Parathyroid adenoma (tissue), 2 donors: ENCODE data around the gene SETD1B.

ENCODE experiments used
- H2AFZ ChIP-seq: fragments of 300-600 bp; sonication (generic); one replicate; pipeline ENCODE4 v1.7.0; 2017; ENCODE audit warnings: antibody characterized with exemption, mild to moderate bottlenecking
- H3K27ac ChIP-seq: fragments of 300-600 bp; sonication (generic); one replicate; pipeline ENCODE4 v1.7.0; 2017
- H3K27me3 ChIP-seq: fragments of 300-600 bp; sonication (generic); one replicate; pipeline ENCODE4 v1.7.0; 2017; ENCODE audit warnings: low read length; ENCODE audit not compliant: control insufficient read depth, insufficient read depth
- H3K36me3 ChIP-seq: fragments of 300-600 bp; sonication (generic); one replicate; pipeline ENCODE4 v1.7.0; 2017; ENCODE audit warnings: low read length; ENCODE audit not compliant: control insufficient read depth, insufficient read depth
- H3K4me1 ChIP-seq: fragments of 300-600 bp; sonication (generic); one replicate; pipeline ENCODE4 v1.7.0; 2017; ENCODE audit warnings: control low read depth
- H3K4me2 ChIP-seq: fragments of 300-600 bp; sonication (generic); one replicate; pipeline ENCODE4 v1.7.0; 2017; ENCODE audit warnings: low read length
- H3K4me3 ChIP-seq: fragments of 300-600 bp; sonication (generic); one replicate; pipeline ENCODE4 v1.7.0; 2017; ENCODE audit warnings: low read depth, low read length
- H3K79me2 ChIP-seq: fragments of 300-600 bp; sonication (generic); one replicate; pipeline ENCODE4 v1.7.0; 2017; ENCODE audit warnings: control low read depth
- H3K9ac ChIP-seq: fragments of 300-600 bp; sonication (generic); one replicate; pipeline ENCODE4 v1.7.0; 2017; ENCODE audit warnings: mild to moderate bottlenecking
- H3K9me3 ChIP-seq: fragments of 300-600 bp; sonication (generic); one replicate; pipeline ENCODE4 v1.7.0; 2017; ENCODE audit warnings: low read length; ENCODE audit not compliant: control insufficient read depth
- TF ChIP-seq, protein P1 (sequence below): fragments of 300-600 bp; sonication (generic); IDR thresholded peaks from one replicate; pipeline ENCODE4 v1.7.0; 2017; ENCODE audit warnings: antibody characterized with exemption, mild to moderate bottlenecking
- donor health status: primary hyperparathyroidism.

SETD1B gene

DNA sequence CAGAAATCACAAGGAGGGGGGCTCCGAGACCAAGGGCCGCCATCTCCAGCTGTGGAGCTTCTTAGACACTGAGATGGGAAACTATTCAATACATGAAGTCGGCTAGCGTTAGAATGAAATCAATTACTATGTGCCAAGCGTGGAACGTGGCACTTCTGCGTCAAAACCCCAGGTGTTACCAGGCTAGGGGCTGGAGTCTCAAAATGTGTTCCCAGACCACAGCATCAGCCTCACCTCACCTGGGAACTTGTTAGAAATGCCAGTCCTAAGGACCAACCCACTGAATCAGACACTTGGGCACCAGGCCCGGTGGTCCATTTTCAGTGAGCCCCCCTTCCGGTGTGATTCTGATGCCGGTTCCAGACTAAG is 5.0 kb upstream of the SETD1B start:
- peak overlapping the region; percentile 54 for H3K4me3 ChIP-seq
- peaks cover 16% of the 10 kb centered on the region for H3K79me2 ChIP-seq
- peak overlapping the region; percentile 89 for H3K4me2 ChIP-seq
- H3K9ac ChIP-seq: peak overlapping the region; percentile 0
- H3K27ac ChIP-seq: peak overlapping the region; percentile 100
- no peaks in the 10 kb centered on the region for H3K27me3 ChIP-seq
- TF ChIP-seq, protein P1, sequence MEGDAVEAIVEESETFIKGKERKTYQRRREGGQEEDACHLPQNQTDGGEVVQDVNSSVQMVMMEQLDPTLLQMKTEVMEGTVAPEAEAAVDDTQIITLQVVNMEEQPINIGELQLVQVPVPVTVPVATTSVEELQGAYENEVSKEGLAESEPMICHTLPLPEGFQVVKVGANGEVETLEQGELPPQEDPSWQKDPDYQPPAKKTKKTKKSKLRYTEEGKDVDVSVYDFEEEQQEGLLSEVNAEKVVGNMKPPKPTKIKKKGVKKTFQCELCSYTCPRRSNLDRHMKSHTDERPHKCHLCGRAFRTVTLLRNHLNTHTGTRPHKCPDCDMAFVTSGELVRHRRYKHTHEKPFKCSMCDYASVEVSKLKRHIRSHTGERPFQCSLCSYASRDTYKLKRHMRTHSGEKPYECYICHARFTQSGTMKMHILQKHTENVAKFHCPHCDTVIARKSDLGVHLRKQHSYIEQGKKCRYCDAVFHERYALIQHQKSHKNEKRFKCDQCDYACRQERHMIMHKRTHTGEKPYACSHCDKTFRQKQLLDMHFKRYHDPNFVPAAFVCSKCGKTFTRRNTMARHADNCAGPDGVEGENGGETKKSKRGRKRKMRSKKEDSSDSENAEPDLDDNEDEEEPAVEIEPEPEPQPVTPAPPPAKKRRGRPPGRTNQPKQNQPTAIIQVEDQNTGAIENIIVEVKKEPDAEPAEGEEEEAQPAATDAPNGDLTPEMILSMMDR: no peak
- no peaks in the 10 kb centered on the region for H3K9me3 ChIP-seq
- no peak overlapping the region for H2AFZ ChIP-seq
- no peaks in the 10 kb centered on the region for H3K36me3 ChIP-seq
- H3K4me1 ChIP-seq: peaks cover 45% of the 10 kb centered on the region

DNA sequence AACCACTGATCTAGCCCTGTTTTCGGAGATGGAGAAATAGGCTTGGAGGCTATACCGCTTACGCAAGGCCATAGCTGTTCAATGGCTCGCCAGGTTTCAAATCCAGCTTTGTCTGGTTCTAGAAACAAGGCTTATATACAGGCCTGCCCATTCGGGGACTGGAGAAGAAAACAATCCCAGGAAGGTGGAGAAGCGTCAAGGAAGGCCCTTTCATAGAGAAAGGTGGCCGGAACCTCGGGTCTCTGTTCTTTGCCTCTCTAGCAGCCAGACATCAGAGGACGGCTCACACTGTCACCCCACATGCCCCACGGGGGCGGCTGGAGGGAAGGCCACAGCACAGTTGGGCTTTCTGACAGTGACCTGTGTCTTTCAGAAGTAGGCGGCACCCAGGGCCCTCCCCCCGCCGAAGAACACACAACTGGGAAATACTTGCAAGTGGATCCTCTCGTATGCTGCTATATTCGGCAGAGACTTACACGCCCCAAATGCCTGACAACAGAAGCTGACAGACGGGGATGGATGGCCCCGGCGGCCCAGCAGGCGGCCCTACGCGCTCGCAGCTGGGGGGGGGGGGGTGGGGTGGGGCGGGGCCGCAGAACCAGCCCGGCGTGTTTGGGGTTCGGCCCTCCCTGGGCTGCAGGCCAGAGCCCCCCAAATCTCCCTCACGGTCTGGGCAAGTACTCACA is 4.5 kb upstream of the SETD1B start:
- Histone ChIP-seq H3K9me3 (no peaks in the 10 kb centered on the region), H2AFZ (no peak overlapping the region), H3K4me3 (peak overlapping the region; percentile 69), H3K4me1 (peaks cover 42% of the 10 kb centered on the region), H3K79me2 (peaks cover 16% of the 10 kb centered on the region), H3K36me3 (no peaks in the 10 kb centered on the region), H3K27me3 (no peaks in the 10 kb centered on the region), H3K9ac (peak overlapping the region; percentile 95), H3K4me2 (peak overlapping the region; percentile 94), H3K27ac (peak overlapping the region; percentile 100)
- TF ChIP-seq, protein P1: no peak

DNA sequence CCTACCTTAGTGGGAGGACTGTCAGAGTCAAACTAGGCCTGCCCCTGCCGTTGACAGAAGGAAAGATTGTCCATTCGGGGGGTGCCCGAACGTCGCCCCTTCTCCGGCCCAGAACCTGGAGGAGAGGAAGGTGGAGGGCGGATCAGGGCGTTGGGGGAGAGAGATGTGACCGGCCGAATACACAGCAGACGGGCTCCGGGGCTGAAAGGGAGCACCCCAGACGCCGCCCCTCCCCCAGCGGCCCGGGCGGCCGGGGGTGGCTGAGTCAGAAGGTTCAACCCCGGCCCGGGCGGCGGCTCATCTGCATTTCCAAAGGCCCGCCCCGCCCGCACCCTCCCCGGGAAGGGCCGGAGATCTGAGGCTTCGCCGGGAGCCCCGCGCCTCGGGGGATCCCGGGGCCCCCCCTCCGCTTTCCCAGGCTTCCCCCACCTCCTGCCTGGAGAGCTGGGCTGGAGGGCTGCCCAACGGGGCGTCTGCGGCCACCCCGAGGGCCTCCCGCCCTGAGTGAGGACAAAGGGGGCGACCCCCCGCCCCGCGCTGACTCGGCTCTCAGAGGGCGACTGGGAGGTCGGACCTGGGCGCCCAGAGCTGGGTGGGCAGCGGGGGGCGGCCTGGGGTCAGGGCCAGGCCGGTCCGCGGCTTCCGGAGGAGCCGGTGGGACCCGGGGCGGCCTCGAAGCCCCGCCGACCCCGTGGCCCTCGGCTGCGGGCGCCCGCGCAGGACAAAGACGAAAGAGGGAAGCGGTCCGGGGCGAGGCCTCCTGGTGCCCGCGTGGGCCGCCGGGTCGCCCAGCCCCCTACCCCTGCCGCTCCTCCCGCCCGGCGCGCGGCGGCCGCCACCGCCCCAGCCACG is 3.7 kb upstream of the SETD1B start:
- Histone ChIP-seq H3K4me2 (peak overlapping the region; percentile 94), H3K4me3 (peak overlapping the region; percentile 69), H3K79me2 (peaks cover 16% of the 10 kb centered on the region), H3K36me3 (no peaks in the 10 kb centered on the region), H3K9me3 (no peaks in the 10 kb centered on the region), H3K4me1 (peaks cover 36% of the 10 kb centered on the region), H3K9ac (peak overlapping the region; percentile 95), H3K27ac (peak overlapping the region; percentile 100), H2AFZ (peak overlapping the region; percentile 65), H3K27me3 (no peaks in the 10 kb centered on the region)
- TF ChIP-seq, protein P1: no peak

DNA sequence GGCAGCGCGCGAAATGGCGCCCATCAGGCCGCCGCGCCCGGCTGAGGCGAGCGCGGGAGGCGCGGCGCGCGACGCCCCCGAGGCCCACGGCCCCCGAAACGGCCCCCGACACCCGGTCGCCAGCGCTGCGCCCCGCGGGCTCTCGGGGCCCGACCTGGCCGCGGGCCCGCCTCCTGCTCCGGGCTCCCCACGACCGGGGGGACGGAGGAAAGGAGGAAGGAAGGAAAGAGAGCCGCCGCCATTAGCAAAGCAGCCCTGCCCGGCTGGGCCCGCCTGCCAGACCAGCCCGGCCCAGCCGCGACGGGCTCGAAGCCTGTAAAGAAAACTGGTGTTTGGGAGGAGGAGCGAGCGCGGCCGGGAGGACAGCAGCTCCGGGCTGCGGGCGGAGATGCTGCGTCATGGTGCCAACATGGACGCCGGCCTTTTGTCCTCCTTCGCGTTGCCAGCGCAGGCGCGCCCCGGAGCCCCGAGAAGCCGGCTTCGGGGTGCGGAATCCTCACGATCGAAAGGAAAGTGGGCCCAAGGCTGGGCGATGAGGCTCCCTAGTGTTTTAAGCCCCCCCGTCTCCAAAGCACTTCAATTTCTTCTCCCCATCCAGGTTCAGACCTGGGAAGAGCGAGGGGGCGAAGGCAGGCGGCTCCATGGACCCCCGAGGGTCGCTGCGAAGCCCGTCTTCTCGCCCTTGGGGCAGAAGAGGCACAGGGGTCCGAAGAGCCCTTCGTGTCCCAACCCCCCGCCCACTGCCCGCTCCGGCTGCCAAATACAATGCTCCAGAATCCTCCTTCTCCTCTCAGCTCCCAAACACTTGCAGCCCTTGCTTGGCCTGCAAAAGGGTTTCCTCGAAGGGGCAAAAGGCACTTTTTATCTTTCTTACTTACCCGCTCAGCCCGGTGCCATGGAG is 2.9 kb upstream of the SETD1B start:
- peak overlapping the region; percentile 100 for H3K27ac ChIP-seq
- peak overlapping the region; percentile 42 for H2AFZ ChIP-seq
- peak overlapping the region; percentile 88 for H3K9ac ChIP-seq
- TF ChIP-seq, protein P1: no peak
- no peaks in the 10 kb centered on the region for H3K36me3 ChIP-seq
- H3K4me1 ChIP-seq: peaks cover 32% of the 10 kb centered on the region
- H3K27me3 ChIP-seq: no peaks in the 10 kb centered on the region
- peak overlapping the region; percentile 99 for H3K4me2 ChIP-seq
- peak overlapping the region; percentile 95 for H3K4me3 ChIP-seq
- H3K79me2 ChIP-seq: peaks cover 13% of the 10 kb centered on the region
- H3K9me3 ChIP-seq: no peaks in the 10 kb centered on the region
